Endothelial cell of umbilical vein (primary cell): ENCODE measurements around the gene FAAP100. TPM values are rescaled to one million over a fixed set of nuclear protein-coding genes. Genes with fewer than 3 reads are reported as not detected.

Experiments used
- BruUV-seq: library from RNA; stranded (reverse); fragments of 400-500 nt; replicated peaks from 2 replicates; lab custom pipeline; 2021; lab: Mats Ljungman, UMichigan
- CTCF ChIA-PET: fragments of 300-600, 350-600 bp; sonication (Branson Sonifier 250); formaldehyde crosslinking; loops from one replicate; lab custom pipeline; 2021; ENCODE audit warnings: antibody characterized with exemption, inconsistent platforms; lab: Charles Lee
- POLR2A ChIA-PET: fragments of 300-600, 350-600 bp; sonication (Branson Sonifier 250); formaldehyde crosslinking; loops from one replicate; lab custom pipeline; 2021; ENCODE audit warnings: antibody characterized with exemption, inconsistent platforms; lab: Charles Lee
- DNase-seq: peaks from one replicate; pipeline ENCODE4 v3.0.0-alpha.2; 2011; ENCODE audit warnings: low read depth, low spot score
- FAIRE-seq: peaks from 2 replicates; lab custom pipeline; 2011; peaks lifted over from hg19 to GRCh38; lab: Jason Lieb, UNC
- H2AFZ ChIP-seq: 2 replicates; pipeline ENCODE4 v1.6.0; 2012; ENCODE audit warnings: low read depth, low read length, control low read depth, inconsistent platforms
- H3K27ac ChIP-seq: 2 replicates; pipeline ENCODE4 v1.5.1; 2011; ENCODE audit warnings: low read depth, mild to moderate bottlenecking, control low read depth, low read length, moderate library complexity; ENCODE audit not compliant: insufficient read depth
- H3K27me3 ChIP-seq, 2 experiments: 2 replicates each; pipeline versions ENCODE4 v1.6.0 to v1.6.1; 2011; ENCODE audit warnings: low read length in 2 of 2, mixed read lengths in 1 of 2; ENCODE audit not compliant: control insufficient read depth in 2 of 2, insufficient read depth in 2 of 2
- H3K36me3 ChIP-seq, 2 experiments: 2 replicates in 1 of 2; 3 replicates in 1 of 2; pipeline ENCODE4 v1.5.1; 2011; ENCODE audit warnings: low read length in 2 of 2, mild to moderate bottlenecking in 1 of 2, moderate library complexity in 1 of 2; ENCODE audit not compliant: control insufficient read depth in 2 of 2, insufficient read depth in 2 of 2; ENCODE audit errors: extremely low read depth in 1 of 2
- H3K4me1 ChIP-seq: 3 replicates; pipeline ENCODE4 v1.5.1; 2011; ENCODE audit warnings: mild to moderate bottlenecking, low read length; ENCODE audit not compliant: control insufficient read depth, insufficient read depth; ENCODE audit errors: extremely low read depth
- H3K4me2 ChIP-seq: 2 replicates; pipeline ENCODE4 v1.6.1; 2011; ENCODE audit warnings: low read length, control low read depth, mixed read lengths; ENCODE audit not compliant: insufficient read depth
- H3K4me3 ChIP-seq, 3 experiments: fragments of 200-600 bp in 1 of 3; sonication (generic), shearing (Covaris generic) in 1 of 3; replicated peaks in 1 of 3; 2 replicates each; pipeline ENCODE4 v1.5.1; 2011 to 2016; ENCODE audit warnings: control low read depth in 3 of 3, low read length in 3 of 3, mild to moderate bottlenecking in 2 of 3, inconsistent platforms in 1 of 3, low read depth in 1 of 3, moderate library complexity in 1 of 3; ENCODE audit not compliant: insufficient read depth in 1 of 3
- H3K79me2 ChIP-seq: 2 replicates; pipeline ENCODE4 v1.6.0; 2012; ENCODE audit warnings: low read length, inconsistent platforms; ENCODE audit not compliant: control insufficient read depth, insufficient read depth
- H3K9ac ChIP-seq: replicated peaks from 2 replicates; pipeline ENCODE3; 2011; ENCODE audit warnings: low read length, control low read depth; ENCODE audit not compliant: insufficient read depth; ENCODE audit errors: extremely low read depth
- H3K9me1 ChIP-seq: replicated peaks from 3 replicates; pipeline ENCODE4 v1.6.0; 2011; ENCODE audit warnings: mild to moderate bottlenecking, low read length; ENCODE audit not compliant: control insufficient read depth, insufficient read depth; ENCODE audit errors: extremely low read depth
- H3K9me3 ChIP-seq: replicated peaks from 2 replicates; pipeline ENCODE4 v1.5.1; 2012; ENCODE audit warnings: low read length, inconsistent platforms; ENCODE audit not compliant: control insufficient read depth, insufficient read depth
- H4K20me1 ChIP-seq: replicated peaks from 2 replicates; pipeline ENCODE3; 2011; ENCODE audit warnings: mild to moderate bottlenecking, low read length; ENCODE audit not compliant: control insufficient read depth, insufficient read depth; ENCODE audit errors: extremely low read depth
- EZH2 ChIP-seq: IDR thresholded peaks from 2 replicates; pipeline ENCODE4 v1.6.1; 2012; ENCODE audit warnings: borderline replicate concordance, low read depth, mild to moderate bottlenecking, moderate library complexity, low read length, inconsistent platforms; ENCODE audit not compliant: severe bottlenecking
- FOS ChIP-seq: IDR thresholded peaks from 2 replicates; pipeline ENCODE4 v1.6.1; 2011; ENCODE audit warnings: mild to moderate bottlenecking, low read length, moderate library complexity, borderline replicate concordance; ENCODE audit not compliant: insufficient read depth
- GATA2 ChIP-seq: IDR thresholded peaks from 2 replicates; pipeline ENCODE4 v1.7.0; 2011; ENCODE audit warnings: low read depth, mild to moderate bottlenecking, moderate library complexity, mixed read lengths, low read length; ENCODE audit not compliant: insufficient read length, insufficient read depth
- JUN ChIP-seq: IDR thresholded peaks from 2 replicates; pipeline ENCODE4 v1.6.1; 2011; ENCODE audit warnings: borderline replicate concordance, low read depth; ENCODE audit not compliant: insufficient read length, insufficient read depth
- MYC ChIP-seq: IDR thresholded peaks from one replicate; pipeline ENCODE4 v1.6.1; 2011; ENCODE audit warnings: mild to moderate bottlenecking, low read depth, low read length
- POLR2A ChIP-seq: IDR thresholded peaks from 2 replicates; pipeline ENCODE4 v1.6.1; 2012; ENCODE audit warnings: low read depth, mild to moderate bottlenecking, control low read depth, low read length
- POLR2AphosphoS5 ChIP-seq: IDR thresholded peaks from 2 replicates; pipeline ENCODE4 v1.6.1; 2012; ENCODE audit warnings: low read depth, mild to moderate bottlenecking, control low read depth, low read length, moderate library complexity; ENCODE audit not compliant: insufficient read depth
- dilution Hi-C: fragments of 300-500 bp; cut with MboI; formaldehyde crosslinking; loops from one replicate; pipeline ENCODE4 v1.15.0; 2019; ENCODE audit warnings: low sequenced_read_pairs; ENCODE audit not compliant: extremely low pct_ligation_motif_present
- intact Hi-C: fragments of 100-400 bp; cut with micrococcal nuclease; formaldehyde crosslinking; loops from one replicate; pipeline ENCODE4 v1.10.0; 2022
- polyA plus RNA-seq, 4 experiments: library from polyadenylated mRNA; depleted of rRNA in 3 of 4; stranded (reverse) in 3 of 4; unstranded in 1 of 4; fragments of >200 nt; gene quantifications; 2 replicates each; pipeline versions ENCODE4 v1.2.1 to v1.2.3, GENCODE V29; 2011 to 2012; ENCODE audit warnings: missing spikeins in 1 of 4
- total RNA-seq: library from RNA; stranded (reverse); gene quantifications from 2 replicates; pipeline ENCODE4 v1.2.3, GENCODE V29; 2021
- TF ChIP-seq, protein P1 (sequence below): IDR thresholded peaks from 2 replicates; pipeline ENCODE4 v1.6.1; 2011; ENCODE audit not compliant: insufficient read depth, insufficient read length
- TF ChIP-seq, protein P2 (sequence below), 2 donors: IDR thresholded peaks; 1 replicate in 1 of 2; 2 replicates in 1 of 2; pipeline ENCODE4 v1.5.1; 2011; ENCODE audit warnings: low read length in 2 of 2, mild to moderate bottlenecking in 2 of 2, moderate library complexity in 2 of 2, control low read depth in 1 of 2, inconsistent platforms in 1 of 2, low read depth in 1 of 2; ENCODE audit not compliant: insufficient read depth in 1 of 2; ENCODE audit errors: extremely low read depth in 1 of 2

FAAP100 gene
- total and polyA plus RNA-seq, 2 donors (not counting 3 experiments of a cell fraction or from before 2014, with no cell fraction given): 35.4 to 54.3 TPM

GRCh38 chr17:81491761-81492160, 60.4 kb downstream of the FAAP100 start:
- TF ChIP-seq POLR2A (no peak), FOS (no peak), EZH2 (no peak), JUN (no peak), POLR2AphosphoS5 (no peak), GATA2 (no peak), MYC (no peak)
- TF ChIP-seq, protein P1, sequence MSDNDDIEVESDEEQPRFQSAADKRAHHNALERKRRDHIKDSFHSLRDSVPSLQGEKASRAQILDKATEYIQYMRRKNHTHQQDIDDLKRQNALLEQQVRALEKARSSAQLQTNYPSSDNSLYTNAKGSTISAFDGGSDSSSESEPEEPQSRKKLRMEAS: no peak
- TF ChIP-seq, protein P2, sequence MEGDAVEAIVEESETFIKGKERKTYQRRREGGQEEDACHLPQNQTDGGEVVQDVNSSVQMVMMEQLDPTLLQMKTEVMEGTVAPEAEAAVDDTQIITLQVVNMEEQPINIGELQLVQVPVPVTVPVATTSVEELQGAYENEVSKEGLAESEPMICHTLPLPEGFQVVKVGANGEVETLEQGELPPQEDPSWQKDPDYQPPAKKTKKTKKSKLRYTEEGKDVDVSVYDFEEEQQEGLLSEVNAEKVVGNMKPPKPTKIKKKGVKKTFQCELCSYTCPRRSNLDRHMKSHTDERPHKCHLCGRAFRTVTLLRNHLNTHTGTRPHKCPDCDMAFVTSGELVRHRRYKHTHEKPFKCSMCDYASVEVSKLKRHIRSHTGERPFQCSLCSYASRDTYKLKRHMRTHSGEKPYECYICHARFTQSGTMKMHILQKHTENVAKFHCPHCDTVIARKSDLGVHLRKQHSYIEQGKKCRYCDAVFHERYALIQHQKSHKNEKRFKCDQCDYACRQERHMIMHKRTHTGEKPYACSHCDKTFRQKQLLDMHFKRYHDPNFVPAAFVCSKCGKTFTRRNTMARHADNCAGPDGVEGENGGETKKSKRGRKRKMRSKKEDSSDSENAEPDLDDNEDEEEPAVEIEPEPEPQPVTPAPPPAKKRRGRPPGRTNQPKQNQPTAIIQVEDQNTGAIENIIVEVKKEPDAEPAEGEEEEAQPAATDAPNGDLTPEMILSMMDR (IDR thresholded peaks at IDR 0.05; ENCODE audit: extremely low read depth in 1 of 2, insufficient read depth in 1 of 2, low read depth in 1 of 2, low read length in 2 of 2): no peak
- no peak for DNase-seq
- Histone ChIP-seq H3K36me3 (no peaks in the 10 kb centered on the region), H3K4me2 (no peak overlapping the region), H2AFZ (no peak overlapping the region), H3K9me1 (no peaks in the 10 kb centered on the region), H3K27me3 (peaks cover 6 to 12% of the 10 kb centered on the region in 2 experiments), H4K20me1 (no peaks in the 10 kb centered on the region), H3K9ac (no peak overlapping the region), H3K4me3 (no peak overlapping the region), H3K79me2 (no peaks in the 10 kb centered on the region), H3K9me3 (no peaks in the 10 kb centered on the region), H3K27ac (no peak overlapping the region), H3K4me1 (peaks cover 6% of the 10 kb centered on the region)
- intact Hi-C loops: no loop called here
- ChIA-PET CTCF (interaction anchor here (1.2 to 1.3 kb wide), 2 partner anchors 7 to 8 kb away, joined by 3 read pairs; no protein-coding TSS in a partner anchor), POLR2A (interaction anchor here (0.6 to 1.1 kb wide), 2 partner anchors 15 to 94 kb away, joined by 5 to 7 read pairs; no protein-coding TSS in a partner anchor)
- dilution Hi-C loops: no loop called here
- BruUV-seq: no TSS peak
- no peak for FAIRE-seq
